ENCODE data around the gene TMEM151B.

DNA sequence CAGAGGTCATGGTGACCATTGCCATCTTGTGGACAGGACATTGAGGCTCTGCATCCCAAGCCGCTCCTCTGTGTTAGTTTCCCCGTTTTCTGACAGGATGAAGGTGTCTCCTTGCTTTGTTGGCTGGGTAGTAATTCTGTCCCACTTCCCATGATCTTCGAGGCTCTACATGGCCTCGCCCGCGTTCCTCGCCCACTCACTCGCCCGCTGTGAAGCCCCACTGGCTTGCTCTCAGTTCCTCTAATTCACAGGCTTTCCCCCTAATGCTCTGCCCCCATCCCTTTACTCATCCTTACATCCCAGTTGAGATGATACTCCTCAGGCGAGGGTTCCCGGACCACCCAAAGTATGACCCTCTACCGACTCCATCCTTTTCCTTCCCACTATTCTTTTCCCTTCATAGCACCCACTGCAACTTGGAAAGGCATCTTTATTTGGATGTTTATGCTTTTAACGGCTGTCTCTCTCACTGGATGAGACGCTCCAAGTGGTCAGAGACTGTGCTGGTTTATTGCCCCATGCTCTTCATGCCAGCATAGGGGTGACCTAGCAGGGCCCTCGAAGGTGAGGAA lies 12.4 kb upstream of the TMEM151B start:
- TF ChIP-seq, protein P1, sequence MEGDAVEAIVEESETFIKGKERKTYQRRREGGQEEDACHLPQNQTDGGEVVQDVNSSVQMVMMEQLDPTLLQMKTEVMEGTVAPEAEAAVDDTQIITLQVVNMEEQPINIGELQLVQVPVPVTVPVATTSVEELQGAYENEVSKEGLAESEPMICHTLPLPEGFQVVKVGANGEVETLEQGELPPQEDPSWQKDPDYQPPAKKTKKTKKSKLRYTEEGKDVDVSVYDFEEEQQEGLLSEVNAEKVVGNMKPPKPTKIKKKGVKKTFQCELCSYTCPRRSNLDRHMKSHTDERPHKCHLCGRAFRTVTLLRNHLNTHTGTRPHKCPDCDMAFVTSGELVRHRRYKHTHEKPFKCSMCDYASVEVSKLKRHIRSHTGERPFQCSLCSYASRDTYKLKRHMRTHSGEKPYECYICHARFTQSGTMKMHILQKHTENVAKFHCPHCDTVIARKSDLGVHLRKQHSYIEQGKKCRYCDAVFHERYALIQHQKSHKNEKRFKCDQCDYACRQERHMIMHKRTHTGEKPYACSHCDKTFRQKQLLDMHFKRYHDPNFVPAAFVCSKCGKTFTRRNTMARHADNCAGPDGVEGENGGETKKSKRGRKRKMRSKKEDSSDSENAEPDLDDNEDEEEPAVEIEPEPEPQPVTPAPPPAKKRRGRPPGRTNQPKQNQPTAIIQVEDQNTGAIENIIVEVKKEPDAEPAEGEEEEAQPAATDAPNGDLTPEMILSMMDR (IDR thresholded peaks at IDR 0.05), result no peak
- TF ChIP-seq POLR2A (IDR thresholded peaks at IDR 0.05) (peak; percentile 7), POLR2AphosphoS5 (IDR thresholded peaks at IDR 0.05) (no peak), EP300 (IDR thresholded peaks at IDR 0.05; ENCODE audit: low read depth) (no peak)

Measured in transverse colon (tissue), 4 donors.